Skin of body (tissue), 2 donors: ENCODE results near the gene HADHB. TPM values are rescaled to one million over a fixed set of nuclear protein-coding genes. Genes with fewer than 3 reads are reported as not detected.
"Not testable (repeated sequence)": the region's sequence is repeated elsewhere in the genome, so short reads cannot be mapped to it uniquely, and the experiment has no call there.

ENCODE experiments used
- DNase-seq: peaks from one replicate; lab custom pipeline; 2025; lab: John Stamatoyannopoulos, UW
- total RNA-seq: library from RNA; depleted of rRNA; stranded (reverse); fragments of >200 nt; gene quantifications from one replicate; pipeline ENCODE4 v1.2.3, GENCODE V29; 2014

Gene HADHB
- total RNA-seq, 1 donor from 2014 or later, result 112 TPM

DNA sequence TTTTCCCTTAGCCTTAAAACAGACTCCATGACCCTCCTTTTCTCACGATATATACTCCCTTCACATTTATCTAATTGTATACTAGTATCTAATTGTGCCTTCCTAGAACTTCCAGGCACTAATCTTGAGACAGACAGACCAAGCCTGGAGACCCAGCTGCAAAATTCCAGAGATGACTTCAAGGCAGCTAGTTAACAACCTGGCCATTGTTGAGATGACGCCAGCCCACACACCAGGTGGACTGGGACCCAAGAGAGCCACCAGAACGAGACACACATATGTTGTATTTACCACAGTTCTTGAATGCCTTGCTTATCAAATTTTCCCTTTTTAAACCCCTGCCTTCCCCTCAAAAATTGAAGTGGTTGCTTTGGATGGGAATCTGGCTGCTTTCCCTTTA lies 52.3 kb downstream of the HADHB start:
- no peak for DNase-seq

DNA sequence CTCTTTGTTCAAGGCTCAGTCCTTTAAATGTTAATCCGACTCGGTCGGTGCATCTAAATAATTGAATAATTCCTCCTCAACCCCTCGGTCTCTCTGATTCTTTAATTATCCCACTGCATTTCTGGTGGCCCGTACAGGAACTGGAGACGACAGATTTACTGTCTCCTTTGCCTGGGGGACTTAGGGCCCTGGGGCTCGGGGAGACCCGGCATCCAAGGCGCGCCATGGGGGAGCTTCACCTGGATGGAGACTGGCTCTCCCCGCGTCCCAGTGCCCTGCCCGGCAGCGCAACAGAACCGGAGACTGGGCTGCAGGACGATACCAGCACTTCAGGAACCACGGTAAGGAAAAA lies 53.5 kb downstream of the HADHB start:
- no peak for DNase-seq

DNA sequence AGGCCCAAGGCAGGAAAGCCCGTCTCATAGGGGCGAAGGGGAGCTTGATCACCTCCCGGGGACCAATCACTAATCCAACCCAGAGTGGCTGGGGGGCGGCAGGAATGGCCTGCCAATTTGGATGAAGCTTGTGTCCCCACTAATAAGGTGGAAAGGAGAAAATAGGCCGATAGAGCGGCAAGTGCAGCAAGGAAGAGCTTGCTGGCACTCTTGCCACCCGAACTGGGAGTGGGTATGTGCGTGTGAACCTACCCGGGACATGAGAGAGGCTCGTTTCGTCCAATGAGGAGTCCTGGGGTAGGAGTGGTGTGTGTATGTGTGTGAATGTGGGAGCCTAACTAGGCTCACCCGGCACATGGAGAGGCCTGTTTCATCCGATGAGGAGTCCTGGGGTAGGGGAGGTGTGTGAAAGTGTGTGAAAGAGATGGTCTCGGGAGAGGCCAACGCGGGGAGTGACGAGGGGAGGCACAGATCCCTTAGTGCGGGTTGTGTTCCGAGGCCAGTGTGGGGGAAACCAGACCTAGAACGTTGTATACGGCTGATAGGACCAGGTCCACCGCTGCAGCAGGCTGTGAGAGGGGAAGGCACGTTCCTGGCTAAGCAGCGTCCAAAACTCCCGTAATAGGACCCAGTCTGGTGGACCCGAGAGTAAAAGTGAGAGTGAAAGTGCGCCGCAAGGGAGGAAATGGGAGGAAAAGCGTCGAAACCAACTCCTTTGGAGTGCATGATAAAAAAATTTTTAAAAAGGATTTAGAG lies 54.1 kb downstream of the HADHB start:
- DNase-seq, result peak; percentile 17

DNA sequence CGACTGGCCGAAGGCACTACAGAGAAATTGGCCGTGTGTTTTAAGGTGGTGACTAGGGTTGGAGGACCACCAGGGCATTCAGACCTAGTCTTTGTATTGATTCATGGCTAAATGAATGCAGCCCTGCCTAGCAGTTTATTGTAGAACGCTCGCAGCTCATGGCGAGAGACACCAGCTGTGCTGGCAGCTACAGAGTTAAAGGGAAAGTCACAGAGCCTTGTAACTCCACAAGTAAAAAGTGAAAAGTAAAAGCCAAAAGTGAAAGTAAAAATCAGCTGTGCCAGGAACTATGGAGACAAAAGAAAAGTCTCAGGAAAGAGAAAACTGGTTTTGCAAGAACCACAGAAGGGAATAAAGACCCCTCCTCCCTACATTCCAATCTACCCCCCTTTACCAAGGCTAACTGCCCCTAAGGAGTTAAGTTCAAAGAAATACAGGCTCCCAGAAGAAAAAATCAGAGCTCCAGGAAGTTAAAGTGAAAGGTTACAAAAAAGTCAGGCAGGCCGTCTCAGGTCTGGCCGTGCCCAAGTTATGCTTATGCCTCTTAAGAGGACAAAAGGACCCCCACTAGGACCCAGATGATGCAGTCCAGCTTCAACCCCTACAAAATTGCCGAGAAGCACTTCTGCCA lies 54.8 kb downstream of the HADHB start:
- DNase-seq, result peak; percentile 57

DNA sequence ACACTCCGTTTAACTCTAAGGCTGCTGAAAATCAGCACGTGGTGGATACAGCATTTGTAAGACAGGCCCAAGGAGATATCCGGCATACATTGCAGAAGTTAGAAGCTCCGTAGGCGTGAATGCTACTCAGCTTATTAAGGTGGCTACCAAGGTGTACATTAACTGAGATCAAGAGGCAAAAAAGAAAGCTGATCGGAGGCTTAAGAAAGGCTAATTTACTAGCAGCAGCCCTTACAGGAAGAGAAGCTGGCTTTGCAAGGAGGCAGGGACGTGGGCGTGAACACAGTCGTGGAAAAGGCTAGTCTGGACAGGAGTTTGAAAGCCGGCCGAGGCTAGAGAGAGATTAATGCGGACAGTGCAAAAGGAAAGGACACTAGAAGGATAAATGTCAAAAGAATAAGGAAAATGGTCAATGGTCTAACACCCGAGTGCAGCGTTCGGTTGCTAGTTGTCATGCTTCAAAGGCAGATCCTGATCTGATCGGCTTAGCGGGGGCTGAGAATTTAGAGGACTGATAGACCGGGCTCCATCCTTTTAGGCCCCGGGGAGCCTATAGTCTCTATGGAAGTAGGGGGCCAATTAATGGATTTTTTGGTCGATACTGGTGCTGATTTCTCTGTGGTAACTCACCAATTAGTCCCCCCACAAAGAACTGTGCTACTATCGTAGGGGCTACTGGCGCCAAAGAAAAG lies 55.6 kb downstream of the HADHB start:
- DNase-seq, result peak; percentile 49

DNA sequence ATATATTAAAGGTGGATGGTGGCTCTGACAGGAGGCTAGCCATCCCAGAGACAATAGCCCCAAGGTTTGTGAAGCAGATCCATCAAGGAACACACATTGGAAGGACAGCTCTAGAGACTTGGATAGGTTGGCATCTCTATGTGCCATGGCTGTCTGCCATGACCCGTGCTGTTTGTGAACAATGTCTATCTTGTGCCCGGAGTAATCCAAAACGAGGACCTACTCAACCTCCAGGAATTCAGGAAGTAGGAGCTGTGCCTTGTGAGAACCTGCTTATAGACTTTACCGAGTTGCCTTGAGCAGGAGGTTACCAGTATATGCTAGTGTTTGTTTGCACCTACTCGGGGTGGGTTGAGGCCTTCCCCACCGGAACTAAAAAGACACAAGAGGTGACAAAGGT lies 58.1 kb downstream of the HADHB start:
- DNase-seq, result no peak

DNA sequence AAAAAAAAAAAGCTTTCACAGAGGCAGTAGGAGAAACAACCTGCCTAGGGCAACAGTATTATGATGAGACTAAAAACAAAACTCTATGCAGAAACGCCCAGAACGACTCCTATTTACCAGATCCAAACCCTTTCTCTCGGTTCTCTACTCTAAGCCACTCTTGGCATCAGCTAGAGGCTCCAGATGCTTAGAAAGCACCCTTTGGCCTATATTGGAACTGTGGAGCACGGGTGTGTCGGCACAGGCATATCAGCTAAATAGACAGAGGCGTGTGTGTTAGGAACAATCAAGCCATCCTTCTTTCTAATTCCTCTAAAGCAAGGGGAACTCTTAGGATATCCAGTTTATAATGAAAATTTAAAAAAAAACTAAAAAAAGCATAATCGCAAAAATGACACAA lies 60.4 kb downstream of the HADHB start:
- not testable (repeated sequence) for DNase-seq

DNA sequence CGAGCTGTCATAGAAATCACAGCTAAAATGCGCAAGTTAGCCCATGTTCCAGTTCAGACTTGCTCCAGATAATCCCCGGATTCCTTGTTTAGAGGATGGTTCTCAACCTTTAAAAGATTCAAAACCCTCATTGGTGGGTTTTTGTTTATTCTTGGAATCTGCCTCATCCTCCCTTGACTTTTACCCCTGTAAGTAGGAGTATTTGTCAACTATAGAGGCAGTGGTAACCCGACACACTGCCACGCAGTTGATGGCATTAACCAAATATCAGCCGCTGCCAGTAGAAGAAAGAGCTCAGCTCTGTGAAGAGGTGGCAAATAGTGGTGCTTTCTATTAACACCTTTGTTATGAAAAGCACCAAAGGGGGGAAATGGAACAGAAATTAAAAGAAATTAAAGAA lies 60.8 kb downstream of the HADHB start:
- no peak for DNase-seq

DNA sequence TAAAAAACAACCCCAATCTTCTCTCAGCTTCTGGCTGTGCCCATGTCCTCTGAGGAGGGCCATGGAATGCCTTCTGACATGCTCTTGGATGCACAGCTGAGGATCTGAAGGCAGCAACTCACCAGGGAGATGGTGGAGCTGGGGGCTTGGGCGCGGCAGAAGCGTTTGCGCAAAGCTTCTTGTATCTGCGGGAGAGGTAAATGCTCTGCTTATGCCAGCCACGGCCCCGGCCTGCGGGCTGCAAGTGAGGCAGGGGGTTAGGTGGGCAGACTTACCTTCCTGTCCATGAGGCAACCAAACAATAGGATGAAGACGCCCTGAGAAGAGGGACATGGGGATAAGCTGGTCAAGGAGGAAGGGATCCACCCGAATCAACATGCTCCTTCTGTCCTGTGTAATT lies 65.2 kb downstream of the HADHB start:
- DNase-seq, result no peak

DNA sequence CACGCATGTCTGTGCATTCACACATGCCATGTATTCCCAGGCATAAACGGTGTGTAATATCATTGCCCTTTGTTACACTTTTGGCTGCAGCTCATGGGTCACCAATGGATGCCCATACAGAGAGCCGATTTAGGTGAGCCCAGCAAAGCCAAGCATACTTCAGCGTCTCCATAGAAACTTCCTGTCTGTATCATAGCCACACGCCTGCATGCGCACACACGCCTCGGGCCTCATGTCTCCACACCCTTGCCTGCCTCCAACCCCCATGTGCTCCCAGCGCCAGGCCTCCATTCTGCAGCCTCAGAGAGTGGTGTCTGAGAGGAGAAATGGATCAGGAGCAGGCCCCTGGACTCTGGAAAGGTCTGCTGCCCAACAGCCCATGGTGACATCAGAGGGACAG lies 67.7 kb downstream of the HADHB start:
- DNase-seq, result no peak

DNA sequence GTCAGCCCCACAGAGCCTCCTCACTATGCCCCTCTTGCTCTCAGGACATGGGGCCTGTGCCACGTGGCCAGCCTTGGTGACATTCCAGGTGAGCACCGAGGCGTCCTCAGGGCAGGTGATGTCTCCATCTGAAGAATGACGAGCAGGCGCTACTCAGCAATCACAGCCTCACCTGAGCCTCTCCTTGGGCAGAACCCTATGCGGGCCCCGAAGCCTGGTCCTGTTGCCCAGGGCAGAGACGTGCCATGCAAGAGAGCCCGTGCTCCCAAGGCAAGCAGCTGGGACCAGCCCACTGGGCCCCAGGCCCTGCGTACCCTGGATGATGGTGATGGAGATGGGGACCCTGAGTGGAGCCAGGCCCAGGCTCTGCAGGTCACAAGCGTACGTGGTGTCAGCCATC lies 68.7 kb downstream of the HADHB start:
- DNase-seq, result no peak

DNA sequence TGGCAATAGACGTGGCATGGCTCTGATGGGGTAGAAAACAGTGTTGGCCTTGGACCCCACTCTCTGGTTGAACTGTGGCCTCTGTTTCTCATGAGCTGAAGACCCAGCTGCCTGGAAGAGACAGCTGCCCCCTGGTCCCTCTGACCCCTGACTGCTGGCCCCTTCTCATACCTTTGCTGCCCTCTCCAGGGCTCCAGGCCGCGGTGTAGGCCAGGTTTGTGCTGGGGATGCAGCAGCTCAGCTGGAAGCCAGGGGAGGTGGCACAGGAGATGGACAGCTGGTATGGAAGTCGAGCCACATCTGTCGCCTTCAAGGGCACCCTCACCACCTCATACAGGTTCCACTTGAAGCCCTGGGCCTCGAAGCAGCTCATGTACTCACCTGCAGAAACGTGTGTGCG lies 69.5 kb downstream of the HADHB start:
- DNase-seq, result no peak

DNA sequence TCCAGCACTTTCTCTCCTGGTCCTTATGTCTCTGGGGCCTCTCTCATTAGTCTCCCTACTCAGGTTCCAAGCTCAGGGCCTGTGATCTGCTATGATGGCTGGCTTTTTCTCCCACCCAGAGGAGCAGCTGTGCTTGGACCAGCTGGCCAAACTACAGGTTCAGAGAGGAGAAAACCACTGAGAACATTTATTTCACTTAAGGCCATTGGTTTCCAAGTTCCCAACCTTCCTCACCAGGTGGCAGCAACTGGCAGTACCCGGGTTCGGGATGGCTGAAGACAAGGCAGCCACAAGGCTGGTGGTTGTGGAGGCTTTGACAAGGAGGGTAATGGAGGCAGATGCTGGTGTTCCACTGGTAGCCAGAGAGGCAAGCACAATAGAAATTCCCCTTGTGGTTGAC lies 71.3 kb downstream of the HADHB start:
- DNase-seq, result no peak

DNA sequence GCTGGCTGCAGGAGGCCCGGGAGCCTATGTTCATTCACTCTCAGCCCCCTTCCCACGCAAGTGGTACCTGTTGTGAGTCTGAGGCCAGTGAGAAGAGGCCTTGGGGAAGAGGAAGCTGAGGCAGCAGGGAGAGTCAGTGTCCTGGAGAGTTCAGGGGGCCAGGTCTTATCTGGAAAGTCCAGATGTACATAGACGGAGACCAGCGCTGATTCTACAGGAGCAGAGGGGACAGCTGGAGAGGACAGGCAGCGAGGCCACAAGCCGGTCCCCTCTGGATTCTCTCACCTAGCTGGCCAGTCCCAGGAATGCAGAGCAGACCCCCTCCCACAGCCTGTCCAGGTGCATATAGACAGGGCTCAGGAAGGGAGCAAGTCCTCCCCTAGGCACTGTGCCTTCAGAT lies 72.1 kb downstream of the HADHB start:
- no peak for DNase-seq

DNA sequence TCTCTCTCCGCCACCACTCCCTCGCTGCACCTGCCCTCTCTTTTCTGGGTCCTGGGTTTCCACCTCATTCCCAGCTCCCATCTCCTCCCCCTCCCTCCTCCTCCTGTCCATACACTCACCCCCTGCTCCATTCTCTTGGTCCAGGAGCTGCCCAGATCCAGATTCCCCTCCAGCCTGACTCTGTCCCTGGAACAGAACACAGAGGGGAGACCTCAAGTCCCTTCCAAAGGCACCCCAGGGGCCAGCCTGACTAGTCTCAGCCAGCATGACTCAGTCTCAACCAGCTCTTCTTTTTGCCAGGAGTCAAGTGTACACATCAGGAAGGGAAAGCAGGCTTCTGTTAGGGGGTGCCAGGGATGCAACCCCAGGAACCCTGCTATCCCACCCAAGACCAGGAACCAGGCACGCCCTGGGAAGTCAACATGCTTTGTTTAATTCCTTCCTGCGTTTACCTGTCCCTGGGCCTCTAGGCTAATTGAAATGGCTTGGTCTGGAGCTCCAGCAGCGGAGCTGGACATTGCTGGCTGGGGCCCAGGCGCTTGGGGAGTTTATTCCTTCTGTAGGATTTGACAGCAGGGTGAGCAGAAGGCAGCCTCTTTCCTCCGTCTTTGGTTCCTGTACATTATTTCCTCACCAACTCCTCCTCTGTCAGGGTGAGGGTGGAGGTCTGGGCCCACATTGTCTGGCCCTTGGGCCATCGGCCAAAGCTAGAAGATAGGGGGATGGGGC lies 72.8 kb downstream of the HADHB start:
- no peak for DNase-seq

DNA sequence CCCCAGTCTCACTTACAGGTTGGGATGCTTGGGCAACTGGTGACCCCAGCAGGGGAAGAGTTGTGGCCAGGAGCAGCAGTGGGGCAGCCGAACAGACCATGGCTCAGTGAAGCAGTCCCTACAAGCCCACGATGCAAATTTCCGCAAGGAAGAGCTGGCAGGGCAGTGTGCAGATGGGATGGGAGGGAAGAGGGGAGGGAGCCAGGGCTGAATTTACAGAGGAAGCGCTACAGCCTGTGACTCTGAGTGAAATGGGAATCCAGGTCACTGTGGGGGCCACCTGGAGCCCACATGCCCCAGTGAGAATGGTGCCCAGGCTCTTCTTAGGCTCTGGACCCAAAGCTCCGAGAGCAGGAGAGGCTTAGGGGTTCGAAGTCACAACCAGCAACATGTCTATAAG lies 74.2 kb downstream of the HADHB start:
- no peak for DNase-seq

DNA sequence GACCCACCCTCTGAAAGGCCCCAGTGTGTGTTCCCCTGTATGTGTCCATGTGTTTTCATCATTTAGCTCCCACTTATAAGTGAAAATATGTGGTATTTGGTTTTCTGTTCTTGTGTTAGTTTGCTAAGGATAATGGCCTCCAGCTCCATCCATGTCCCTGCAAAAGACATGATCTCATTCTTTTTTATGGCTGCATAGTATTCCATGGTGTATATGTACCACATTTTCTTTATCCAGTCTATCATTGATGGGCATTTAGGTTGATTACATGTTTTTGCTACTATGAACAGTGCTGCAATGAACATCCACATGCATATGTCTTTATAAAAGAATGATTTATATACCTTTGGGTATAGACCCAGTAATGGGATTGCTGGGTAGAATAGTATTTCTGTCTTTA lies 79.7 kb downstream of the HADHB start:
- not testable (repeated sequence) for DNase-seq

DNA sequence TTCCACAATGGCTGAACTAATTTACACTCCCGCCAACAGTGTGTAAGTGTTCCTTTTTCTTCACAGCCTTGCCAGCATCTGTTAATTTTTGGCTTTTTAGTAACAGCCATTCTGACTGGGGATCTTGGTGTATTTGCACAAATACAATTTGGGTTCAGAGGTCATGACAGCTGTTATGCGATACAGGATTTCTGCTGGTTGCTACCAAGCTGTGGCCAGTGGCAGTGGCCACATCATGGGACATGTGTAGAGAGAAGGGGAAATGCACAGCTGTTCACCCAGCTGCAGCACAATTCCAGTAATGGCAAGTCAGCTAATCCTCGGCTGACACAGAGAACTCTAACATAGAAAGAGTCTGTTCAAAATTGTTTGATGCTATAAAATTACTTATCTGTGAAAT lies 80.2 kb downstream of the HADHB start:
- DNase-seq, result no peak

DNA sequence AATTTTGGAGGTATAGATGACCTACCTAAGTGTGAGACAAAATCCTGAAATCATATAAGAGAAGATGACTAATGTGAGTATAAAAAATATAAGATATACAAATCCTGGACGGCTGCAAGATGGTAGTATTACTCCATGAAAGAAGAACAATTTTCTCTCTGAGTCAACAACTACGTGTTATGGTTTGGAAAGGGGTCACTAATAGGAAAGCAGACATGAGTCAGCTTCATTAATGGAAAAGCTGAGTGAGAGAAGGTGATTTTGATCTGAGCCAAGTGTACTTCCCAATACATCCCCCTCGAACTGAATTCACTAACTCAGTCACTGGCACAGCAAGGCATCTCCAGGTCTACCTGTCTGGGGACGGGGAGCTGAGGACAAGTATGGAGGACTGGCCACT lies 81.1 kb downstream of the HADHB start:
- DNase-seq, result no peak

DNA sequence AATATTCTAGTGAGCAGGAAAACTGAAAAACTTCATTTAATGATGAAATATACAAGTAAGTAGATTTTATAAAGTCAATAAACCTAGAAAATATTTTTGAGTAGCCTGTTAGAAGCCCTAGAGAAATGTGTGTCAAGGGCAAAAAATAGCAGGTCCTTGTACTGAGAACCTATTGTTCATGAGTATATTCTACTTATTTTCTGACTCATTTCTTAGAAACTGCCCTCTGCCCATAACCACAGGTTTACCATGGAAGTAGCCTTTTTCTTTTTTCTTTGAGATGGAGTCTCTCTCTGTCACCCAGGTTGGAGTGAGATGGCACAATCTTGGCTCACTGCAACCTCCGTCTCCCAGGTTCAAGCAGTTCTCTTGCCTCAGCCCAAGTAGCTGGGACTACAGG lies 81.8 kb downstream of the HADHB start:
- no peak for DNase-seq

DNA sequence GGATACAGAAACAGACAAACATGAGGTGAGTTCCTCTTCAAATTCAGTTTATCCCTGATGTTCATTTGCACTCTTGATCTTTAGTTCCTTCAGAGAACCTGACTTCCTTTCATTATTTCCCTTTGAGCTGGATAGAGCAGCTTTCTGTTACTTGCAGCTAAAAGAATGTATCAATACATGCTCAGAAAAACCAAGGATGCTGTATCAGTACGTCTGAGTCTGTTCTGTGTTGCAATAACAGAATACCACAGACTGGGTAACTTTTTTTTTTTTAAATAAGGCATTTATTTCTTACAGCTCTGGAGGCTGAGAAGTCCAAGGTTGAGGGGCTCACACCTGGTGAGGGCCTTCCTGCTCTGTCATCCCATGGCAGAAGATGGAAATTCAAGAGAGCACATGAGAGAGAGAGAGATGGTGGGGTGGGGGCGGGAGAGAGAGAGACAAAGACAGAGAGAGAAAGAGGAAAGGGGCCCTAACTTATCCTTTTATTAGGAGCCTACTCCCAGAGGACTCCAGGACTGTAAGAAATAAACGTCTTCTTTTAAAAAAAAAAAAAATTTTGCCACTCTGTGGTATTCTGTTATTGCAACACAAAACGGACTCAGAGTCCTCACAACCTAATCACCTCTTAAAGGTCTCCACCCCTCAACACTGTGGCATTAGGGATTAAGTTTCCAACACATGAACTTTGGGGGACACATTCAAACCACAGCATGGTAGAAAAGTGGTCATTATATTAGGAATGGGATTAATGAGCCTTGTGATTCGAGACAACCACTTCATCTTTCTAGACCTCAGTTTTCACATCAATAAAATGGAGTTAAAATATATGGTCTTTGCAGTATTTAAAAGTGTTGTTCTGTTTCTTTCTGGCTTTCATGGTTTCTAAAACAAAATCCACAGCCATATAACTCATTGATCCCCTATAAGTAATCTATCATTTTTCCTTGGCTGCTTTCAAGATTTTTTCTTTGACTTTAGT lies 82.8 kb downstream of the HADHB start:
- DNase-seq, result no peak
